ENCODE measurements around the gene SIN3B.

DNA sequence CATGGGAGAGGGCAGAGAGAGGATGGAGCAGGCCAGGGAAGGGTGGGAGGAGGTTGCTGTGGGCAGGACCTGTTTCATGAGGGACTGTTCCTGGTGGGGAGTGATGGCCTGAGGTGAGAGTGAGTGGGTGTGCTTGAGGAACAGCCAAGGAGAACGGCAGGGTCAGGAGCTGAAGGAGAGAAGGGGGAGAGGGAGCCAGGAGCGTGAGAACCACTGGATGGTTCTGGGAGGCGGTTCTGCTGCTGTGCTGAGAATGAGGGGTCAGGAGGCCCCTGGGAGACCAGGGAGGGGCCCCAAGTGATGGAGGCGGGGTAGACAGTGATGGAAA lies 7.8 kb downstream of the SIN3B start:
- TF ChIP-seq, protein P1, sequence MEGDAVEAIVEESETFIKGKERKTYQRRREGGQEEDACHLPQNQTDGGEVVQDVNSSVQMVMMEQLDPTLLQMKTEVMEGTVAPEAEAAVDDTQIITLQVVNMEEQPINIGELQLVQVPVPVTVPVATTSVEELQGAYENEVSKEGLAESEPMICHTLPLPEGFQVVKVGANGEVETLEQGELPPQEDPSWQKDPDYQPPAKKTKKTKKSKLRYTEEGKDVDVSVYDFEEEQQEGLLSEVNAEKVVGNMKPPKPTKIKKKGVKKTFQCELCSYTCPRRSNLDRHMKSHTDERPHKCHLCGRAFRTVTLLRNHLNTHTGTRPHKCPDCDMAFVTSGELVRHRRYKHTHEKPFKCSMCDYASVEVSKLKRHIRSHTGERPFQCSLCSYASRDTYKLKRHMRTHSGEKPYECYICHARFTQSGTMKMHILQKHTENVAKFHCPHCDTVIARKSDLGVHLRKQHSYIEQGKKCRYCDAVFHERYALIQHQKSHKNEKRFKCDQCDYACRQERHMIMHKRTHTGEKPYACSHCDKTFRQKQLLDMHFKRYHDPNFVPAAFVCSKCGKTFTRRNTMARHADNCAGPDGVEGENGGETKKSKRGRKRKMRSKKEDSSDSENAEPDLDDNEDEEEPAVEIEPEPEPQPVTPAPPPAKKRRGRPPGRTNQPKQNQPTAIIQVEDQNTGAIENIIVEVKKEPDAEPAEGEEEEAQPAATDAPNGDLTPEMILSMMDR (IDR thresholded peaks at IDR 0.05; ENCODE audit: insufficient read depth, low read length, poor library complexity, severe bottlenecking) = no peak
- TF ChIP-seq EZH2phosphoT487 (conservative IDR thresholded peaks at IDR 0.05; ENCODE audit: low read length) = no peak

Measured in SU-DHL-6 (cell line).